ENCODE measurements around the gene ARMC8.

ARMC8 gene

GRCh38 chr3:138296639-138297038 is 109.5 kb downstream of the ARMC8 start:
- TF ChIP-seq, protein P1, sequence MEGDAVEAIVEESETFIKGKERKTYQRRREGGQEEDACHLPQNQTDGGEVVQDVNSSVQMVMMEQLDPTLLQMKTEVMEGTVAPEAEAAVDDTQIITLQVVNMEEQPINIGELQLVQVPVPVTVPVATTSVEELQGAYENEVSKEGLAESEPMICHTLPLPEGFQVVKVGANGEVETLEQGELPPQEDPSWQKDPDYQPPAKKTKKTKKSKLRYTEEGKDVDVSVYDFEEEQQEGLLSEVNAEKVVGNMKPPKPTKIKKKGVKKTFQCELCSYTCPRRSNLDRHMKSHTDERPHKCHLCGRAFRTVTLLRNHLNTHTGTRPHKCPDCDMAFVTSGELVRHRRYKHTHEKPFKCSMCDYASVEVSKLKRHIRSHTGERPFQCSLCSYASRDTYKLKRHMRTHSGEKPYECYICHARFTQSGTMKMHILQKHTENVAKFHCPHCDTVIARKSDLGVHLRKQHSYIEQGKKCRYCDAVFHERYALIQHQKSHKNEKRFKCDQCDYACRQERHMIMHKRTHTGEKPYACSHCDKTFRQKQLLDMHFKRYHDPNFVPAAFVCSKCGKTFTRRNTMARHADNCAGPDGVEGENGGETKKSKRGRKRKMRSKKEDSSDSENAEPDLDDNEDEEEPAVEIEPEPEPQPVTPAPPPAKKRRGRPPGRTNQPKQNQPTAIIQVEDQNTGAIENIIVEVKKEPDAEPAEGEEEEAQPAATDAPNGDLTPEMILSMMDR (IDR thresholded peaks at IDR 0.05; ENCODE audit: insufficient read depth, low read depth, low read length, missing control alignments) = no peak
- no peak overlapping the region for H3K4me3 ChIP-seq (ENCODE audit: low read length)
- no peak for DNase-seq (ENCODE audit: low read depth)

DNA sequence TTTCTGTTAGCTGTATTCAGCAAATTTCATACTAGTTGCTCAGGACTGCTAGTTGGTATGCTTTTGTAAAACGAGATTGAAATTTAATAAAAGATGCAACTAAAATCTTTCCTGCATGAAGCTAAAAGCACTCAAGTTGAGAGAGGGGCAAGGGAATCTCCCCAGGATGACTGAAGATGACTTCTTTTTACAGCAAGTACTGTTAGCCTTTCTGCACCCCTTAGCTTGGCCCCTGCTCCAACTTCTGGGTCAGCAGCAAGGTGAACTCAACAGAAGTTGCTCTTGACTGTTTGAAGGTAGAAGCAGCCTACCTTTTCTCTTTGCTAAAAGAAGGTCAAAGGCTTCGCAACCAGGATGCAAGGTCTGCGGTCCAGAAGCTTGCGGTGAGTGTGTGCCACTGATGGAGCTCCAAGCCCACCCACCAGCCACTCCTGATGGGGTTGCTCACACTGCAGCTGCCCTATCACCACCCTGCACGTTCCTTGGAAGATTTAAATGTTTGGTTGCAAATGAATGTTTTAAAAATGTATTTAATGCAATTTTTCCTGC is 110.0 kb downstream of the ARMC8 start:
- TF ChIP-seq, protein P1 (IDR thresholded peaks at IDR 0.05; ENCODE audit: insufficient read depth, low read depth, low read length, missing control alignments) = no peak
- no peak overlapping the region for H3K4me3 ChIP-seq (ENCODE audit: low read length)
- no peak for DNase-seq (ENCODE audit: low read depth)

DNA sequence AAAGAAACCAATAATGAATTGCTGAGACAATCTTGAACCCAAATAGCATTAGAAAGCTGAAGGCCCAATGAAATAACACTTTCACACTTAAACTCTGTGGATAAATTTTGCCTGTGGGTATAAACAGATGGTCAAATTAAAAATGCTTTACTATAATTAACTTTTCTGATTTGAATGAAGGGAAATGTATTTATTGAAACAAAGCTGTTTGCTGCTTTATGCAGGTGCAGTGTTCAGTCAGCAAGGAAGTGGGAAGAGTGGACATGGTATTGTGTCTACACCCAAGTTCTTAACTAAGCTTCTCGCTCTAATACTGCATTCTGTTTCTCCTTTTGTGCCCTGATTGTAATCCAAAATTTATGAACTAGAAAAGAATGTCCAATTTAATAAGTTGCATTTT is 110.8 kb downstream of the ARMC8 start:
- no peak overlapping the region for H3K4me3 ChIP-seq (ENCODE audit: low read length)
- TF ChIP-seq, protein P1 (IDR thresholded peaks at IDR 0.05; ENCODE audit: insufficient read depth, low read depth, low read length, missing control alignments) = no peak
- no peak for DNase-seq (ENCODE audit: low read depth)

DNA sequence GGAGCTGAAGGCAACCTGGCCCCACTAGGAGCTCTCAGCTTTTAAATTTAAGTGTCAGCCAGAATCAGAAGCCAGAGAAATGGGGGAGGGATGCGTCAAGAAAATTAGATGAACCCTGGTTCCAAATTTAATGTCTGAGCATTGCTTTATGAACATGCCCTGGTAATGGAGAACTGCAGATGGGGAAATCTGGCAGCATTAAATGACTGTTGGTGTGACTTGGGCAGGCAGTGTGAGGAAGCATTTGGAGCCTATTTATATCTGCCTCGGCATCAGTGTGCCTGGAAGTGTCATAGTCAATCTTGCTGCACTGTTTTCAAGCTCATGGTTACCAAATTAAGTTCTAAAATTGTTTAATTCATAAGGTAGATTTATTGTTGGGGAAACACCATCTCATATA is 113.5 kb downstream of the ARMC8 start:
- H3K4me3 ChIP-seq (ENCODE audit: low read length) = no peak overlapping the region
- TF ChIP-seq, protein P1 (IDR thresholded peaks at IDR 0.05; ENCODE audit: insufficient read depth, low read depth, low read length, missing control alignments) = no peak
- no peak for DNase-seq (ENCODE audit: low read depth)

DNA sequence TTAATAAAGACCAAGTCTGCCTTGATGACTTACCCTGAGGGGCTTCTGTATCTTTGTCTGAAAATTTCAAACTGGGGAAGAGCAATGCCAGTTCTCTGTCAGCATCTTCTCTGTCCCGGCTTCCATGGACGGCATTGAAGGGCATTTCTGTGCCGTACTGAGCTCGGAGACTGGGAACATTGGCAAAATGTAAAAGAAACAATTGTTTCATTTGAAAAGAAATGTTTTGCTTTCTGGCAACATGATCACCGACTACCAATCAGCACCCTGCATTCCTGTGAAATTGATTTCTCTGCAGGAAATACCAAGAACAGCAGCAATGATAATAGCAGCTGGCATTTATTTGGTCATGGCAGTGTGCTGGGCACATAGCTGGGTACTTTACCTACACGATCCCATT is 116.4 kb downstream of the ARMC8 start:
- TF ChIP-seq, protein P1 (IDR thresholded peaks at IDR 0.05; ENCODE audit: insufficient read depth, low read depth, low read length, missing control alignments) = no peak
- H3K4me3 ChIP-seq (ENCODE audit: low read length) = no peak overlapping the region
- DNase-seq (ENCODE audit: low read depth) = no peak

GRCh38 chr3:138307899-138308298 is 120.8 kb downstream of the ARMC8 start:
- TF ChIP-seq, protein P1 (IDR thresholded peaks at IDR 0.05; ENCODE audit: insufficient read depth, low read depth, low read length, missing control alignments) = no peak
- no peak overlapping the region for H3K4me3 ChIP-seq (ENCODE audit: low read length)
- no peak for DNase-seq (ENCODE audit: low read depth)

DNA sequence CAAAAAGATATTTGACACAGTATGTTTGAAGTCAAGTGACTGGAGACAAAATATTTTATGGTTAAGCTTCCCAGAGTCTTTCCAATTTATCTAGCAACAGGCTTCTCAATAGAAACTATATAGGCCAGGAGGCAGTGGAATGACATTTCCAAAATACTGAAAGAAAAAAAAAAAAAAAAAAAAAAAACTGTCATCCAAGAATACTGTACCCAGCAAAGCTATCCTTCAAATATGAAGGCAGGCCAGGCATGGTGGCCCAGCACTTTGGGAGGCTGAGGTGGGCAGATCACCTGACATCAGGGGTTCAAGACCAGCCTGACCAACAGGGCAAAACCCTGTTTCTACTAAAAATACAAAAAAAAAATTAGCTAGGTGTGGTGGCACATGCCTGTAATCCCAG is 121.7 kb downstream of the ARMC8 start:
- no peak overlapping the region for H3K4me3 ChIP-seq (ENCODE audit: low read length)
- DNase-seq (ENCODE audit: low read depth) = no peak
- TF ChIP-seq, protein P1 (IDR thresholded peaks at IDR 0.05; ENCODE audit: insufficient read depth, low read depth, low read length, missing control alignments) = no peak

Measured in epithelial cell of esophagus (primary cell).